IMR-90 (cell line): ENCODE data around the gene CFAP251. TPM values are rescaled to one million over a fixed set of nuclear protein-coding genes. Genes with fewer than 3 reads are reported as not detected.

ENCODE experiments used
- ATAC-seq: fragments of 200-7000 bp; cut with Tn5 transposase; 2 replicates; pipeline ENCODE4 v1.9.1; 2020; ENCODE audit warnings: low read depth, mild to moderate bottlenecking, moderate library complexity
- BruUV-seq: library from RNA; stranded (reverse); fragments of 400-500 nt; replicated peaks from 2 replicates; lab custom pipeline; 2021; lab: Mats Ljungman, UMichigan
- CTCF ChIA-PET: fragments of 300-600 bp; formaldehyde crosslinking; extraction: SDS; loops from one replicate; lab custom pipeline; 2021; ENCODE audit warnings: antibody characterized with exemption; lab: Yijun Ruan, JAX
- POLR2A ChIA-PET: fragments of 300-600 bp; sonication (Branson Sonifier 250); formaldehyde crosslinking; loops from one replicate; lab custom pipeline; 2022; ENCODE audit warnings: antibody characterized with exemption; ENCODE audit not compliant: unreplicated experiment; lab: Charles Lee
- DNase-seq: peaks from one replicate; pipeline ENCODE4 v3.0.0; 2013
- H2AFZ ChIP-seq: replicated peaks from 2 replicates; pipeline ENCODE3; 2013; ENCODE audit warnings: low read length, mild to moderate bottlenecking; ENCODE audit not compliant: poor library complexity
- H2AK5ac ChIP-seq: 2 replicates; pipeline ENCODE4 v1.6.1; 2013; ENCODE audit warnings: low read depth, low read length, inconsistent platforms
- H2AK9ac ChIP-seq: replicated peaks from 2 replicates; pipeline ENCODE3; 2013; ENCODE audit warnings: mild to moderate bottlenecking, low read depth, low read length, moderate library complexity; ENCODE audit not compliant: poor library complexity
- H2BK120ac ChIP-seq: 2 replicates; pipeline ENCODE4 v1.6.1; 2013; ENCODE audit warnings: low read depth, low read length, inconsistent platforms
- H2BK15ac ChIP-seq: 3 replicates; pipeline ENCODE4 v1.6.1; 2013; ENCODE audit warnings: low read depth, low read length, inconsistent platforms
- H2BK20ac ChIP-seq: 2 replicates; pipeline ENCODE4 v1.6.1; 2013; ENCODE audit warnings: low read depth, mild to moderate bottlenecking, inconsistent platforms, low read length, moderate library complexity
- H2BK5ac ChIP-seq: 2 replicates; pipeline ENCODE4 v1.6.1; 2013; ENCODE audit warnings: mild to moderate bottlenecking, low read depth, low read length, inconsistent platforms; ENCODE audit not compliant: poor library complexity, severe bottlenecking
- H3K14ac ChIP-seq: replicated peaks from 2 replicates; pipeline ENCODE4 v1.6.1; 2013; ENCODE audit warnings: low read depth, low read length, inconsistent platforms
- H3K18ac ChIP-seq: 2 replicates; pipeline ENCODE4 v1.6.1; 2013; ENCODE audit warnings: low read depth, low read length, control low read depth
- H3K23ac ChIP-seq: 2 replicates; pipeline ENCODE4 v1.6.1; 2013; ENCODE audit warnings: low read depth, low read length, inconsistent platforms
- H3K27ac ChIP-seq: 2 replicates; pipeline ENCODE4 v1.5.1; 2013; ENCODE audit warnings: mild to moderate bottlenecking, control low read depth, low read length; ENCODE audit not compliant: insufficient read depth
- H3K27me3 ChIP-seq: 2 replicates; pipeline ENCODE4 v1.6.1; 2013; ENCODE audit warnings: low read length; ENCODE audit not compliant: control insufficient read depth, insufficient read depth
- H3K36me3 ChIP-seq: 2 replicates; pipeline ENCODE4 v1.6.1; 2013; ENCODE audit warnings: low read length, mixed read lengths; ENCODE audit not compliant: control insufficient read depth, insufficient read depth
- H3K4ac ChIP-seq: 2 replicates; pipeline ENCODE4 v1.6.1; 2013; ENCODE audit warnings: low read depth, low read length, inconsistent platforms
- H3K4me1 ChIP-seq: 2 replicates; pipeline ENCODE4 v1.6.1; 2013; ENCODE audit warnings: low read length, mixed read lengths; ENCODE audit not compliant: control insufficient read depth, insufficient read depth
- H3K4me2 ChIP-seq: 2 replicates; pipeline ENCODE4 v1.6.1; 2013; ENCODE audit warnings: low read depth, mild to moderate bottlenecking, control low read depth, low read length, moderate library complexity
- H3K4me3 ChIP-seq: 2 replicates; pipeline ENCODE4 v1.5.1; 2013; ENCODE audit warnings: low read depth, mild to moderate bottlenecking, control low read depth, low read length, moderate library complexity; ENCODE audit not compliant: insufficient read depth
- H3K56ac ChIP-seq: 2 replicates; pipeline ENCODE4 v1.6.1; 2013; ENCODE audit warnings: low read length, inconsistent platforms; ENCODE audit not compliant: insufficient read depth; ENCODE audit errors: extremely low read depth
- H3K79me1 ChIP-seq, 2 experiments: 2 replicates each; pipeline ENCODE4 v1.6.1; 2013; ENCODE audit warnings: low read length in 2 of 2, inconsistent platforms in 1 of 2, low read depth in 1 of 2
- H3K9ac ChIP-seq: 2 replicates; pipeline ENCODE4 v1.6.1; 2013; ENCODE audit warnings: low read depth, low read length, control low read depth
- H3K9me1 ChIP-seq: 2 replicates; pipeline ENCODE4 v1.6.1; 2013; ENCODE audit warnings: low read length, inconsistent platforms; ENCODE audit not compliant: insufficient read depth
- H3K9me3 ChIP-seq: 2 replicates; pipeline ENCODE4 v1.6.1; 2013; ENCODE audit warnings: low read length; ENCODE audit not compliant: control insufficient read depth, insufficient read depth
- H4K20me1 ChIP-seq: 2 replicates; pipeline ENCODE4 v1.6.1; 2013; ENCODE audit warnings: low read length, inconsistent platforms; ENCODE audit not compliant: insufficient read depth
- H4K5ac ChIP-seq: 2 replicates; pipeline ENCODE4 v1.6.1; 2013; ENCODE audit warnings: mild to moderate bottlenecking, low read depth, low read length, control low read depth
- H4K8ac ChIP-seq, 2 experiments: 2 replicates each; pipeline ENCODE4 v1.6.1; 2013; ENCODE audit warnings: low read depth in 2 of 2, low read length in 2 of 2, control low read depth in 1 of 2, inconsistent platforms in 1 of 2
- H4K91ac ChIP-seq: 2 replicates; pipeline ENCODE4 v1.6.1; 2013; ENCODE audit warnings: low read depth, low read length, inconsistent platforms; ENCODE audit not compliant: insufficient read depth
- CEBPB ChIP-seq: IDR thresholded peaks from 2 replicates; pipeline ENCODE4 v1.6.1; 2012; ENCODE audit warnings: low read depth, low read length, improper control_type of control experiment
- ELK1 ChIP-seq: fragments of 150-350 bp; IDR thresholded peaks from 2 replicates; pipeline ENCODE4 v1.6.1; 2016; ENCODE audit warnings: low read depth, mild to moderate bottlenecking, low read length, moderate library complexity, borderline replicate concordance
- FOS ChIP-seq: fragments of 150-350 bp; IDR thresholded peaks from 2 replicates; pipeline ENCODE4 v1.6.1; 2016; ENCODE audit warnings: low read depth, low read length
- MXI1 ChIP-seq: IDR thresholded peaks from 2 replicates; pipeline ENCODE4 v1.6.1; 2012; ENCODE audit warnings: low read depth, mild to moderate bottlenecking, low read length, moderate library complexity, borderline replicate concordance
- NFE2L2 ChIP-seq: fragments of 150-350 bp; IDR thresholded peaks from 2 replicates; pipeline ENCODE4 v1.6.1; 2016; ENCODE audit warnings: low read depth, mild to moderate bottlenecking, low read length
- RAD21 ChIP-seq: IDR thresholded peaks from 2 replicates; pipeline ENCODE4 v1.6.1; 2012; ENCODE audit warnings: low read length, improper control_type of control experiment
- USF2 ChIP-seq: fragments of 150-350 bp; IDR thresholded peaks from 2 replicates; pipeline ENCODE4 v1.6.1; 2017; ENCODE audit warnings: mild to moderate bottlenecking, antibody characterized with exemption, low read length, low read depth
- WGBS, 2 experiments: methylation state at CpG; one replicate each; pipeline versions ENCODE4 v1.1.5 to v1.1.7; 2013; ENCODE audit warnings: missing lambda C conversion rate in 2 of 2; ENCODE audit not compliant: insufficient read length in 1 of 2; ENCODE audit errors: extremely low coverage in 2 of 2; 5-methylcytosine and 5-hydroxymethylcytosine counted together
- dilution Hi-C: fragments of 300-500 bp; cut with HindIII; formaldehyde crosslinking; loops from one replicate; pipeline ENCODE4 v1.14.3; 2018; ENCODE audit warnings: low sequenced_read_pairs; ENCODE audit not compliant: unreplicated experiment
- in situ Hi-C: fragments of 300-500 bp; cut with MboI; formaldehyde crosslinking; loops from 3 replicates; pipeline ENCODE4 v1.14.3; 2019; ENCODE audit warnings: low sequenced_read_pairs, inconsistent platforms, mixed read lengths
- intact Hi-C: fragments of 100-400 bp; cut with micrococcal nuclease; formaldehyde crosslinking; loops from 2 replicates; pipeline ENCODE4 v1.10.0; 2022
- polyA plus RNA-seq, 3 experiments: library from polyadenylated mRNA; depleted of rRNA; stranded (reverse); fragments of >200 nt; gene quantifications; 2 replicates each; pipeline ENCODE4 v1.2.3, GENCODE V29; 2012; ENCODE audit warnings: low replicate concordance in 1 of 3
- total RNA-seq: library from RNA; depleted of rRNA; stranded (reverse); fragments of >200 nt; gene quantifications from 2 replicates; pipeline ENCODE4 v1.2.3, GENCODE V29; 2012

Gene CFAP251
- total and polyA plus RNA-seq, 2 of the 4 experiments (the other 2 are of a cell fraction): 7.8 to 9.1 TPM

- no peak overlapping the region for H3K14ac ChIP-seq
- CTCF ChIA-PET: interaction anchor here (3.6 kb wide), 1 partner anchor 100 kb away, joined by 16 read pairs; the partner anchor contains the start of gene RHOF
- peaks cover 19% of the 10 kb centered on the region for H3K4me1 ChIP-seq
- H4K91ac ChIP-seq: no peak overlapping the region
- no peak overlapping the region for H2BK20ac ChIP-seq
- dilution Hi-C loops: no loop called here
- no TSS peak for BruUV-seq
- DNase-seq: peak; percentile 77
- H4K8ac ChIP-seq: peak overlapping the region in 1 of 2 experiments; percentile 55; a peak in 1 of 4 replicates
- peak overlapping the region; percentile 60 for H3K4me2 ChIP-seq
- no peak overlapping the region for H3K56ac ChIP-seq
- H3K4ac ChIP-seq: peak overlapping the region; percentile 14
- intact Hi-C loops: no loop called here
- no peak overlapping the region for H2BK5ac ChIP-seq
- H2AFZ ChIP-seq: no peak overlapping the region
- H3K9me1 ChIP-seq: peaks cover 11% of the 10 kb centered on the region; the same call in 1 of the 2 replicates
- ATAC-seq: peak; percentile 82
- 0 out of 2 replicates have a peak overlapping the region, but pooled peaks have one; percentile 71 for H2AK5ac ChIP-seq
- peaks cover 22% of the 10 kb centered on the region for H3K36me3 ChIP-seq
- in situ Hi-C loops: no loop called here
- no peak overlapping the region for H2BK15ac ChIP-seq
- H3K9ac ChIP-seq: no peak overlapping the region; the same call in 1 of the 2 replicates
- peak overlapping the region; percentile 51; the same call in 1 of the 2 replicates for H3K27ac ChIP-seq
- peaks cover 29% of the 10 kb centered on the region for H4K20me1 ChIP-seq
- no peak overlapping the region; the same call in 1 of the 2 replicates for H4K5ac ChIP-seq
- no peaks in the 10 kb centered on the region for H3K27me3 ChIP-seq
- POLR2A ChIA-PET: no interaction called here
- H2BK120ac ChIP-seq: no peak overlapping the region
- no peak overlapping the region for H3K18ac ChIP-seq
- no peaks in the 10 kb centered on the region for H3K9me3 ChIP-seq
- H3K79me1 ChIP-seq: peaks cover 34 to 57% of the 10 kb centered on the region in 2 experiments
- H3K23ac ChIP-seq: no peak overlapping the region
- H2AK9ac ChIP-seq: peak overlapping the region; percentile 56
- TF ChIP-seq CEBPB (no peak), FOS (peak; percentile 44; the same call in 1 of the 2 replicates), MXI1 (0 out of 2 replicates have a peak, but pooled peaks have one; percentile 16), ELK1 (no peak), NFE2L2 (no peak), USF2 (peak; percentile 89), RAD21 (no peak)
- no peak overlapping the region for H3K4me3 ChIP-seq
- 20% methylated on average over 1 of the region's 1 CpG; no CpG with 5 or more reads in 1 of the 2 experiments for whole genome bisulfite sequencing, 2 experiments
Observed at GRCh38 chr12:121893961-121894460, 24.4 kb upstream of the CFAP251 start.
